Vagina (tissue), 2 donors: ENCODE results near the gene B4GALT2. TPM values are rescaled to one million over a fixed set of nuclear protein-coding genes. Genes with fewer than 3 reads are reported as not detected.
A peak's percentile ranks its signal among the peaks of the same experiment; 100 is the strongest.

Experiments
- DNase-seq, 2 donors: peaks; one replicate each; pipeline ENCODE4 v3.0.0-alpha.2; 2017; ENCODE audit errors: extremely low spot score in 2 of 2
- H3K27ac ChIP-seq: fragments of 200-600 bp; sonication (generic); one replicate; pipeline ENCODE4 v1.5.1; 2019
- H3K27me3 ChIP-seq: fragments of 200-600 bp; sonication (generic); one replicate; pipeline ENCODE4 v1.5.1; 2019
- H3K36me3 ChIP-seq, 2 donors: fragments of 200-600 bp; sonication (generic); one replicate each; pipeline ENCODE4 v1.5.1; 2017 to 2019
- H3K4me1 ChIP-seq: fragments of 200-600 bp; sonication (generic); one replicate; pipeline ENCODE4 v1.5.1; 2019
- H3K4me3 ChIP-seq, 2 donors: fragments of 200-600 bp; sonication (generic); 1 replicate in 1 of 2; 2 replicates in 1 of 2; pipeline ENCODE4 v1.5.1; 2016 to 2019
- H3K9me3 ChIP-seq: fragments of 200-600 bp; sonication (generic); one replicate; pipeline ENCODE4 v1.5.1; 2019
- CTCF ChIP-seq, 3 experiments: fragments of 450-650 bp in 2 of 3; fragments of 200-600 bp in 1 of 3; sonication (generic) in 1 of 3; IDR thresholded peaks; one replicate each; pipeline ENCODE4 v1.5.1; 2017 to 2019; ENCODE audit warnings: antibody characterized with exemption in 3 of 3, mild to moderate bottlenecking in 2 of 3, moderate library complexity in 2 of 3
- POLR2A ChIP-seq, 2 donors: fragments of 450-650 bp; IDR thresholded peaks; one replicate each; pipeline ENCODE4 v1.6.1; 2017; ENCODE audit warnings: antibody characterized with exemption in 2 of 2, mild to moderate bottlenecking in 2 of 2, moderate library complexity in 2 of 2
- POLR2AphosphoS5 ChIP-seq, 2 donors: sonication (generic); formaldehyde crosslinking; IDR thresholded peaks; one replicate each; pipeline ENCODE4 v1.9.0; 2017; ENCODE audit warnings: antibody characterized with exemption in 2 of 2, mild to moderate bottlenecking in 2 of 2, low read depth in 1 of 2; ENCODE audit not compliant: insufficient read depth in 1 of 2
- intact Hi-C: fragments of 100-400 bp; cut with DNase I; formaldehyde crosslinking; loops from one replicate; pipeline ENCODE4 v1.15.1; 2023
- total RNA-seq: library from RNA; depleted of rRNA; stranded (reverse); fragments of >200 nt; gene quantifications from one replicate; pipeline ENCODE4 v1.2.3, GENCODE V29; 2016

The B4GALT2 gene
- total RNA-seq, 1 donor from 2014 or later: 31.4 TPM

GRCh38 chr1:44021581-44022321, 42.7 kb downstream of the B4GALT2 start:
- no peak overlapping the region for H3K4me3 ChIP-seq
- DNase-seq: no peak
- H3K36me3 ChIP-seq: peaks cover 0 to 12% of the 10 kb centered on the region in 2 donors
- H3K27me3 ChIP-seq: no peaks in the 10 kb centered on the region
- no peak for TF ChIP-seq POLR2A (IDR thresholded peaks at IDR 0.05)
- no peak for TF ChIP-seq POLR2AphosphoS5 (IDR thresholded peaks at IDR 0.05; ENCODE audit: insufficient read depth in 1 of 2, low read depth in 1 of 2)
- no peak for TF ChIP-seq CTCF (IDR thresholded peaks at IDR 0.05)
- no peak overlapping the region for H3K27ac ChIP-seq
- intact Hi-C loops: no loop called here
- H3K9me3 ChIP-seq: no peaks in the 10 kb centered on the region
- H3K4me1 ChIP-seq: peaks cover 28% of the 10 kb centered on the region

GRCh38 chr1:44024031-44024902, 45.3 kb downstream of the B4GALT2 start:
- intact Hi-C loops: no loop called here
- peaks cover 40% of the 10 kb centered on the region for H3K4me1 ChIP-seq
- peaks cover 0 to 12% of the 10 kb centered on the region in 2 donors for H3K36me3 ChIP-seq
- H3K4me3 ChIP-seq: no peak overlapping the region
- H3K9me3 ChIP-seq: no peaks in the 10 kb centered on the region
- H3K27ac ChIP-seq: no peak overlapping the region
- DNase-seq: no peak
- TF ChIP-seq CTCF (IDR thresholded peaks at IDR 0.05) (no peak), POLR2AphosphoS5 (IDR thresholded peaks at IDR 0.05; ENCODE audit: insufficient read depth in 1 of 2, low read depth in 1 of 2) (no peak), POLR2A (IDR thresholded peaks at IDR 0.05) (no peak)
- no peaks in the 10 kb centered on the region for H3K27me3 ChIP-seq

GRCh38 chr1:44024903-44025525, 46.0 kb downstream of the B4GALT2 start:
- no peak for DNase-seq
- intact Hi-C loops: no loop called here
- Histone ChIP-seq H3K9me3 (no peaks in the 10 kb centered on the region), H3K36me3 (peaks cover 0 to 12% of the 10 kb centered on the region in 2 donors), H3K27ac (no peak overlapping the region), H3K4me3 (no peak overlapping the region), H3K27me3 (no peaks in the 10 kb centered on the region), H3K4me1 (peaks cover 37% of the 10 kb centered on the region)
- no peak for TF ChIP-seq CTCF (IDR thresholded peaks at IDR 0.05)
- TF ChIP-seq POLR2AphosphoS5 (IDR thresholded peaks at IDR 0.05; ENCODE audit: insufficient read depth in 1 of 2, low read depth in 1 of 2): no peak
- TF ChIP-seq POLR2A (IDR thresholded peaks at IDR 0.05): no peak

GRCh38 chr1:44025816-44026215, 46.8 kb downstream of the B4GALT2 start:
- TF ChIP-seq CTCF (IDR thresholded peaks at IDR 0.05): no peak
- TF ChIP-seq POLR2AphosphoS5 (IDR thresholded peaks at IDR 0.05; ENCODE audit: insufficient read depth in 1 of 2, low read depth in 1 of 2): no peak
- intact Hi-C loops: no loop called here
- H3K4me3 ChIP-seq: no peak overlapping the region

More at GRCh38 chr1:44025816-44026215, 46.8 kb downstream of the B4GALT2 start:
- Histone ChIP-seq H3K27me3 (no peaks in the 10 kb centered on the region), H3K36me3 (peaks cover 0 to 11% of the 10 kb centered on the region in 2 donors), H3K9me3 (no peaks in the 10 kb centered on the region), H3K4me1 (peaks cover 33% of the 10 kb centered on the region), H3K27ac (peak overlapping the region; percentile 16)
- no peak for DNase-seq
